HG03045 (cell line): ENCODE measurements around the gene TFB2M.

Source experiments
- ATAC-seq: cut with Tn5 transposase; IDR thresholded peaks from one replicate; pipeline ENCODE4 v1.9.1; 2021; ENCODE audit warnings: mild to moderate bottlenecking, moderate library complexity; ENCODE audit not compliant: unreplicated experiment

Gene TFB2M

DNA sequence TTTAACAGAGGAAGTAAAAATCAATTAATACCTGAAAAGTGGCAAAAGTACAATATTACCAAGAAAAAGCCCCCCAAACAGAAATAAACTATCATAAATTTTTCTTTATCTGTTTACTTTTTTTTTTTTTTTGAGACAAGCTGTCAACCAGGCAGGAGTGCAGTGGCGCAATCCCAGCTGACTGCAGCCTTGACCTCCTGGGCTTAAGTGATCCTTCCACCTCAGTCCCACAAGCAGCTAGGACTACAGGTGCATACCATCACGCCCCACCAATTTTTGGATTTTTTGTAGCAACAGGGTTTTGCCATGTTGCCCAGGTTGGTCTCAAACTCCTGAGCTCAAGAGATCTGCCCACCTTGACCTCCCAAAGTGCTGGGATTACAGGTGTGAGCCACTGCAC, 8.0 kb downstream of the TFB2M start:
- ATAC-seq, result no peak

DNA sequence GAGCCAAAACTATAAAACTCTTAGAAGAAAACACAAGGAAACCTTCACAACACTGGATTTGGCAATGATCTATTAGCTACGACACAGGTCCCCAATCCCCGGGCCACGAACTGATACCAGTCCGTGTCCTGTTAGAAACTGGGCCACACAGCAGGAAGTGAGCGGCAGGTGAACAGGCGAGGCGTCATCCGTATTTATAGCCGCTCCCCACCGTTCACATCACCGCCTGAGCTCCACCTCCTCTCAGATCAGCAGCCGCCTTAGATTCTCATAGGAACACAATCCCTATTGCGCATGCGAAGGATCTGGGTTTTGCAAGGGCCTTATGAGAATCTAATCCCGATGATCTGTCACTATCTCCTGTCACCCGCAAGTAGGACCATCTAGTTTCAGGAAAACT, 11.9 kb downstream of the TFB2M start:
- no peak for ATAC-seq

DNA sequence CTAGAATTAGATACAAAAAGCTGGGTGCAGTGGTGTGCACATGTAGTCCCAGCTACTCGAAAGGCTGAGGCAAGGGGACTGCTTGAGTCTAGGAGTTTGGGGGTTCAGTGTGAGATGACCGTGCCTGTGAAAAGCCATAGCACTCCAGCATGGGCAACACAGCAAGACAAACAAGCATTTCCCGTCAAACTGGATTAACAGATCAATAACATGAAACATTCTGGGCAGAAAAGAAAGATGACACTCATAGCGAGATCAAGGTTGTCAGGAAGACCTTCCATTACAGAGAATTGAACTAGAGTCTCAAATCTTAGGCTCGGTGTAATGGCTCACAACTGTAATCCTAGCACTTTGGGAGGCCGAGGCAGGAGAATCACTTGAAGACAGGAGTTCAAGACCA, 14.0 kb downstream of the TFB2M start:
- ATAC-seq, result no peak

DNA sequence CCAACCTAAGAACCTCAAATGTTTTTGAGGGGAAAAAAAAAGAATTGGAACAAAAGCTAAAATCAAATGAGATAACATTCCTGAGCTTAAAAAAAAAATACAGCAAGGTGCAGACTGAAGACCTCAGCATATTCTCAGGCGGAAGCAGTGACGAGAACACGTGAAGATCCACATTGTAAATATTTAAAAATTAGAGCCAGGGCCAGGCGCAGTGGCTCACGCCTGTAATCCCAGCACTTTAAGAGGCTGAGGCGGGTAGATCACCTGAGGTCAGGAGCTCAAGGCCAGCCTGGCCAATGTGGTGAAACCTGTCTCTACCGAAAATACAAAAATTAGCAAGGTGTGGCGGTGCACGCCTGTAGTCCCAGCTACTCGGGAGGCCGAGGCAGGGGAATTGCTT, 15.7 kb downstream of the TFB2M start:
- ATAC-seq, result no peak

DNA sequence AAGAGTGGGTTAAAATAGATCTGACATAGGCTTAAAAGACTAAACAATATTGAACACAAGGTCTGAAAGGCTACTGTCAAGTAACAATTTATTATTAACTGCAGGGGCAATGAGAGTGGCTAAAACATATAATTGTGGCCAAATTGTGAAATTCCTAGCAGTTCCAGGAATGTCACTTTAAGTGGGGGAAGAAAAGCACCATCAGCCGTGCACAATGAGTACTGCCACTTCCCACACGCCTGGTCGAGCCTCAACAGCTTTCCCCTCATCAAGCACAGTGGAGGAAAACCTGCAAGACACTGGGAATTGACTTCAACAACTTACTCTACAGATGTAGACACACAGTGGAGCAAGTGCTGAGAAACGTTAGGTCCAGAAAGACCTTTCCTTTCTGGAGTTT, 16.4 kb downstream of the TFB2M start:
- ATAC-seq, result no peak

DNA sequence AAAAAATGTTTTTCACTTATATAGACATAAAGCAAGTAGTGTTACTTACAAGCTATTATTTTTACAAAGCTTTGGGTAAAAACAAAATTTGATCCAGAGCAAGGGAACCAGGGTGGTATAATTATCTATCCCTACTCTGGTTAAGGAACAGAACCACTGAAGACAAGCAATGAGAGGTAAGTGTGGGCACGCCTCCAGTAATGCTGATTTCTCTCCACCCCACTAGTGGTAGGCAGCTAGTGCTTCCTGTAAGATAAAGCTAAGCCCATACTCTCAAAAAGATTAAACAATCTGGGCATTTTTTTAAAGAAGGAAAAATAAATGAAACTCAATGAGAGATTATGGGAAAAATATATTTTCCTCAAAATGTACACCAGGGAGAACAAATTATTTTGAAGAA, 22.1 kb downstream of the TFB2M start:
- ATAC-seq, result no peak

DNA sequence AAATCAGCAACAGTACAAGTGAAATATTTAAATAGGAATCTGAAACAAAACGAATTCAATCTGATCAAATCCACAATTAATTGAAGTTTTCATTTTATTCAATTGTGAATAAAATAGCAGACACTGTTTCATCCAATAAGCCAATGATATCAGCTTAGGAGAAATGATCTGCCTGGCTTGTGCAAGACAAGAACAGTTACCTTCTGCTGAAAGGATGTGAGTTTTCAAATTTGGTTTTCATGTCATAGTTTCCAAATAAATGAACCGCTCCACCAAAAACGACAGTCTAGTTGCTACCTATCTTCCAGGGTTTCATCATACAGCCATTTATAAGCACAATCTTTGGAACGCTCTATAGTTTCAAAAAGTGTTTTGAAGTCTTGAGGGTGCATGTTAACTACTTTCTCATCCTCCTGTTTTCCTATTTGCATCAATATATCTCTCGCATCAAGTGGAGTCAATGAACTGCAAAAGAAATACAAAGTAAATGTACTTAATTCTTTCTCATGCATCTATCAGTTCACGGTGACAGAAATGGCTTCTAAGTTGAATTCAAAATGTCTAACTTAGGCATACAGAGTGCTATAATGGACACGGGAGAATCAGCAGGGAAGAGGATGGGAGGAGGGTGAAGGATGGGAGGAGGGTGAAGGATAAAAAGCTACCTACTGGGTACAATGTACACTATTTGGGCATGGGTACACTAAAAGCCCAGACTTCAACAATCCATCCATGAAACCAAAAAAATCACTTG, 25.1 kb downstream of the TFB2M start:
- no peak for ATAC-seq

DNA sequence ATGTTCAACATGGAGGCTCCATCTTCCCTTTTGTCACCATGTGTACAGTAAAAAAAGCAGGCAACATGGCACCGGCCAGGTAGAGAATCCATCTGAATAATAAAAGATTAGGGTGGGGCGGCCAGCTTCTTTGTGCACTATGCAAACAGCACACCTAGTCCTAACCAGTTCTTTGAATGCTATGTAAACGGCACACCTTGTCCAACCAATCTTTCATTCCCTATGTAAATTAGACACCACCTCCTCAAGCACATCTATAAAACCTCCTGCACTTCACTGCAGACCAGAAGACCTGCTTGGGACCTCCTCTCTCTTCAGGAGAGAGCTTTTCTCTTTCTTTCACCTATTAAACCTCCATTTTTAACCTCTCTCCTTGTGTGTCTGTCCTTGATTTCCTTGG, 28.2 kb downstream of the TFB2M start:
- ATAC-seq, result no peak

DNA sequence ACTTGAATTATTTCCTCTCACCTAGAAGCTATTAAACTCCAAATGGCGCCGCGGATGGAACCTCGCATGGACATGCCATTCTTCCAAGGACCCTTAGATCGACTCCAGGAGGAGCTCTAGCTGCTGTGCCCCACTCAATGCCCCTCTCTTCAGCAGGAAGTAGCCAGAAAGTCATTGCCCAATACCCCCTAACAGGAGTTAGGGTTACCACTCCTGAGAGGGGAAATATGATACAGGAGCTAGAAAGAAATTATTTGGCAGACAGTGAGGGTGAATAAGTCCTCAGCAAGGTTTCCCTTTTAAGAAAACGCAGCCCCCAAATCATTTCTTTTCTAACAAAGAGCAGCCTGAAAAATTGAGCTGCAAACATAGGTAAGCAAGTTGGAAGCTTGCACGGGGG, 28.6 kb downstream of the TFB2M start:
- no peak for ATAC-seq

DNA sequence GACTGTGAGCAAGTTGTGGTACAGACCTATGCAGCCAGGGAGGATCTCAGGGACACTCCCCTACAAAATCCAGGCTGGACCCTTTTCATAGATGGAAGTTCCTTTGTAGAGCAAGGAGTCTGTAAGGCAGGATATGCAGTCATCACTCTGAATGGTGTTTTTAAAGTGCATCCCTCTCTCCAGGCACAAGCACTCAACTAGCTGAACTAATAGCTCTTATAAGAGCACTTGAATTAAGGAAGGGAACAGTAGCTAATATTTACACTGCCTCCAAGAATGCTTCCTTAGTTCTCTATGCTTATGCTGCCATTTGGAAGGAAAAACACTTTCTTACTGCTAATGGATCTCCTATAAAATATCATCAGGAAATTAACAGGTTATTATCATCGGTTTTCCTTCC, 31.9 kb downstream of the TFB2M start:
- no peak for ATAC-seq

DNA sequence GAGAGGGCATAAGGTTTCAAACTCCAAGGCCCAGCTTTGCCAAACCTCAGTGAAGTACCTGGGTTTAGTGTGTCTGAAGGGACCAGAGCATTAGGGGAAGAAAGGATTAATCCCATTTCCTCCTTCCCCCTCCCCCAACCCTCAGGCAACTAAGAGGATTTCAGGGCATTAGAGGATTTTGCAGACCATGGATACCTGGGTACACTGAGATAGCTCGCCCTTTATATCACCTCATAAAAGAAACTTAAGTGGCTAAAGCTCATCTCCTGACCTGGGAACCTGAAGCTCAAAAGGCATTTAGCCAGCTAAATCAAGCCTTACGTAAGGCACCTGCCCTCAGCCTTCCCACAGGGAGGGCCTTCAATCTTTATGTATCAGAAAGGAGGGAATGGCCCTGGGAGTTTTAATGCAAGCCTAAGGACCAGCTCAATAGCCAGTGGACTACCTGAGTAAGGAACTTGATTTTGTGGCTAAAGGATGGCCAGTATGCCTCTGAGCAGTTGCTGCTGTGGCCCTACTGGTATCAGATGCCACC, 32.6 kb downstream of the TFB2M start:
- no peak for ATAC-seq

DNA sequence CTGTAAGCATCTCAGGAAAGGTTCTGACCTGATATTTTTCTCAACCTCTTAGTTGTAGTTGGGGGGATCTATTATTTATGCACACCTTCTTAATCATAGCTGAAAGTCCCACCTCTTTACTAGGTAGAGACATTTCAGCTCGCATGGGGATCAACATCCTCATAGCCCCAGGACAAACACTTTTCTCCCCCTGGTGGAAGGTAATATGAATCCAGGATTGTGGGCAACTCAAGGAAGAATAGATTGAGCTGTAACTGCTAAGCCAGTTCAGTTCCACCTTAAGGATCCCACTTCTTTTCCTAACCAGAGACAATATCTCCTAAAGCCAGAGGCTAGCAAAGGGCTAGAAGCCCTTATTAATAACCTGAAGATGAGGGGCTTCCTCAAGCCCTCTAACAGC, 33.5 kb downstream of the TFB2M start:
- no peak for ATAC-seq

DNA sequence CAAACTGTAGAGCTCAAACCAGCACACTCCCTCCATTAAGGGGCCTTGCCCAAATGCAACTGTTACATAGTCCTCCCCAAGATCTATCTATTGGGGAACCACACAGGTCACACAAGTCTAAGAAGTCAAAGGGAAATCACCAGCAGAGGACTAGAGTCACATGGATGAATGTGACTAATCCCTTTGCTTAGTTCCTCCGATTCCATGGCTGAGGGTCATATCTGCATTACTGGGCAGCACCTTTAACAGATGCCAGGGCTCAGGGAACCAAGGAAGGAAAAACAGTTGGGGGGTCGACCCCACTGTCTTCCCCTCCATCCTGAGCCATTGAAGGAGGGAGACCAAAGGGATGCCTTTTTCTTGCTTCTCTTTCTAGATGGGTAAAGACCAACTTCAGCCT, 35.6 kb downstream of the TFB2M start:
- ATAC-seq, result no peak

DNA sequence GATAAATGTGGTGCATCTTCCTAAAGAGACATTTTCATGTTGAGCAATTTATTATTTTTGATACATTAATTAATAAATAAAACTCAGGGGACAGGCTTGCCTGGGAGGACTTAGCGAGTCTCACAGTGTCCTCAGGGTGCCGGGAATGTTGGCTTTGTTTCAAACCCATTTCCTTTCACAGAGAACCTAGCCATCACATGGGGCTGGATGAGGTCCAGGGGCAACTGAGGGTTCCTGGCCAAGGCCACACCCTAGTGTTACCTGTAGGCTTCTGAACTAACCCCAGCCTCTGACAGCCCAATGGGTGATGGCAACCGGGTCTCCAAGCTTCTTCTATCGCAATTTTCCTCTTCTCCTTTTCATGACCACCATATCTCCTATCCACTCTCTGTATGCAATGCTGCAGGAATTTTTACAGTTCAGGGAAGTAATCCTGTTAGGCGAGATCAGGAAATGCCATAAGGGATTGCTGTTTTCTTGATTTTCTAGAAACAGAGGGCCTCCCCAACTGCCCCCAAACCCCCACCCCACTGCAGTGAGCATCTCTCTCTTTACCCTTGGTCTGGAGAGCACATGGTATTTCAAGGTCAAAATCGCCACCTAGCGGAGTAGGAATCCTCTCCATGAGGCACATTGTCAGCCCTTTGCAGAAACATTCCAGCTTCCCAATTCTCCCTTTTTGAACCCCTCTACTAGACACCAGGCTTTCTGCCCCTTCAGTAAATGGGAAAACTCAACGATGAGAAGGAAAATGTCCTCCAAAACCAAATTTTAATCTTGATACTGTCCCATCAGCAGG, 36.9 kb downstream of the TFB2M start:
- no peak for ATAC-seq

DNA sequence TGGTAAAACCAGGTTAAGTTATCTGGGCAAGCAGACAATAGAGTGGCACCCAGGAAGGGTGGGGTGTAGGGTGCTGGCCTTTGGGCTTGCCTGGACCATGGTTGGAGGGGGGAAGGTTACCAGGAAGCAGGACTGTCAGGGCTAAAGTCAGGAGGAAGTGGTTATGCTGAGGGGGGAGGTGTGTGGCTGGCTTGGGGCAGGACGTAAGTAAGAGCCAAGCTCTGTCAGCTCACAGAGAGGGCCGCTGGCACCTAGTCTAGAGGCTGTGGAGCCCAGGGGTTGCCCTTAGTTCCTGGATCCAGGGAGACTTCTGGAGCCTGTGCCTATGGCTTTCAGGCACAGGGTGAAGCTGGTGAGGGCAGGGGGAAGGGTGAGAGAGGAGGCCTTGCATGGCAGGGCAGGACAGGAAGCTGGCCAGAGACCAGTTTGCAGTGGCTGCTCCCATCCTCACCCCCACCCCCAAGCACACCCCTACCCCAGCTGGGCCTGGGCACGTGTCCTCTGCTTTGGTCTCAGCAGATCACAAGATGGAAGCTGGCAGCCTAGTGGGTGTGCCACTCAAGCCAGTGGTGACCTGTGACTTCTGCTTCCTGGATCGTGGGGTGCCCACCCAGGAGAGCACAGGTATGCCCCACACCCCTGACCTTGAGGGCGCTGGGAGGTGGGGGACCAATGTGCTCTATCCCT, 38.5 kb downstream of the TFB2M start:
- no peak for ATAC-seq

DNA sequence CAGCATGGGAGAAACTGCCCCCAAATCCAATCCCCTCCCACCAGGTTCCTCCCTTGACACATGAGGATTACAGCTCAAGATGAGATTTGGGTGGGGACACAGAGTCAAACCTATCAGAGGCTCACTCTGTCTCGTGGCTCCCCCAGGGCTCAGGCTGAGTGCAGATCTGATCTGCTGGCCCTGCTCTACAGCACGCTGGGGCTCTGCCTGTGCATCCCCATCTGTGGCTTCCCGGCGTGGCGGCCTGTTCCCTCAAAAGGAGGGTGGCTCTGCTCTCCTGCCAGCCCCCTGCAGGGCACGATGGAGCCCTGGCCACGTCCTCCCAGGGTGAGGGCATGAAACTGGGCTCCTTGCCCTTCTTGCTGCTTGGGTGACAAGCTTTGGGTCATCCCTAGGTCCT, 39.1 kb downstream of the TFB2M start:
- no peak for ATAC-seq

DNA sequence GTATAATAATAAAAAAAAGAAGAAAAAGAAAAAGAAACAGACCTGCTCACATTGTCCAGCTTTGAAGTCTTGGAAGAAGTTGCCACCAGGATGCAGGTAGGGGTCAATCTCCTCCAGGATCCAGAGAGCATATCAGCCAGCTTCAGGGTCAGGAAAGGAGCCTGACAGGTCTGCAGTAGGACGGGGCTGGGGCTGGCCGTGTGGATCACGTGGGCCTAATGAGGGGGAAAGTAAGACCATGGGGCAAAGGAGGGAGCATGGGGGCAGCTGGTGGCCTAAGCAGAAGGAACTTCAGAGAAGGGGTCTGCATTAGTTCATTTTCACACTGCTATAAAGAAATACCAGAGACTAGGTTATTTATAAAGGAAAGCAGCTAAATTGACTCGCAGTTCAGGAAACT, 39.7 kb downstream of the TFB2M start:
- ATAC-seq, result no peak

DNA sequence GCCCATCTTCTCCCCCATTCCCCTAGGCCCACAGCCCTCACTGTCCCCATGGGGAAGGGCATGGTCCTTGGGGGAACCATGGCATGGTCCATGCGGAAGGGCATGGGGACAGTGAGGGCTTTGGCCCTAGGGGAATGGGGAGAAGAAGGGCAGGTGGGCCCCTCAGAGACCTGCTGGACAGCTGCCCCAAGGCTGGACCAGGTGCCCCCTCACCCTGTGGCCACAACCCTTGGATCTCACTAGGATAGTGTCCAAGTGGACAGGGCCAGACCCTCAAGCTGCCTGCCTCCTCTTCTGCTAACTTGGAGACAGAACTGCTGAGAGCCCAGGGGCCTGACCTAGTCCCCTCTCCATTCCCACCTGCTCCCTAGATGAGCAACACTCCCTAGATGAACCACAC, 46.5 kb downstream of the TFB2M start:
- ATAC-seq, result no peak

DNA sequence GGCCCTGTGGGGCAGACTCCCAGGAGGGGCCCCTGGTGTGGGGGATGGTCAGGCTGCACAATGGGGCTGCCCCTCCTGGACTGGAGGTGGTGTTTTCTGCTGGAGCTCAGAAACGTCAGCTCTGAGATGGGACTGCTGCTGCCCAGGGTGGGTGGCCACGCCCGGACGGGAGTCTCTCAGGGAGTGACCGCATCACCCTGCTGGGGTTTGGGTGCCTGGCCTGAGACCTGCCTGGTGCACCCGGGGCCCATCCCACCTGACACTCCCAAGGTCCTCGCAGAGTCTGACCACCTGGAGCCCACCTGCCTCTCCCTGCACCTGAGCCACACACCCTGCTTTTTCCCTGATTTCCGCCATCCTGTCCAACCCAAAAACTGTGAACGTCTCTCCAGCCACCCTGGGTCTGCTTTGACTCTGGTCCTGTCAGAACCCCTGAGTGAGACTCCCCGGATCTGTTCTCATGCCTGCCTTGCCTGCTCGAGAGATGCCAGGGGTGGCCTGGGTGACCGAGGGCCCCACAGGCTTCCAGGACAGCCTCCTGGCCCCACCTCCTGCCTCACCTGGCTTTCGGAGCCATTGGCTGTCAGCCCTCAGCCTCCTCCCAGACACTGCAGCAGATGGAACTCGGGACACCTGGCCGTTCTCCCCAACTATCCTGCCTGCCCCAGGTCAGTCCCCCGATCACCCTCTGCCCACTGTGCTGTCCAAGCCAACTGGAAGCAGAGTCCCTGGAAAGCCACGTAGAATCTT, 47.4 kb downstream of the TFB2M start:
- ATAC-seq, result no peak

DNA sequence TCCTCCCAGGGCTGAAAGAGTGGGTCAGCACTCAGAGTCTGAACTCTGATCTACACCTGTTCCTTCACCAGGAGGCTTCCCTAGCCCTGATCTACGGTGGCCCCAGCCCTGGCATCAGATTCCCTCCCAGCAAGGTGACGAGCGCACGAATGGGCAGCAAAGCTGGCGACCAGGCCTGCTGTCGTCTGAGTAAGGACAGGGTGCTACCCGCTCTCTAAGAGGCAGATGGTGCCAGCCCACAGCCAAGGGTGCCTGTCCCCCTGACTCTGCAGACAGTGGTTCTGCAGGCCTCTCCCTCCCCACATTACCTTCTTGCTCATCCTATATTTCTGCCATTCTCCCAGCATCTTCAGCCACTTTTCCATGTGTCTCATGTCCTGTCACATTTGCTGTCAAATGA, 48.7 kb downstream of the TFB2M start:
- ATAC-seq, result no peak

DNA sequence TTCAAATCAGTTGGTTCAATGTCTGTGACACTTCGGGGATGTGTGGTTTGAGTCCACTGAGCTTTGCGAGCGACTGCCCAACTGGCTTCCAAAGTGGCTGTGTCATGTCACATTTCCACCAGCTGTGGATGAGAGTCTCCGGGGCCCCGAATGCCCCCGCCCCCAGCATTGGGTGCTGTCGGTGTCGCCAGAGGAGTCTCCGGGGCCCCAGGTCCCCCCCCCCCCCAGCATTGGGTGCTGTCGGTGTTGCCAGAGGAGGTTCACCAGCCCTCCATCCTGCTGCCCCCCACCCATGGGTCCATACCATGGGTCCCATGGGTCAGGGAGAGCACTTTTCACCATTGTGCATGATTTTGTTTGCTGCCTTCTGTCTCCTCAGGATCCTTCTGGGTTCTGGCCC, 49.9 kb downstream of the TFB2M start:
- ATAC-seq, result no peak
